A204.1 (cell line): ENCODE data around the gene SYT2.
"Not testable (repeated sequence)": the region's sequence is repeated elsewhere in the genome, so short reads cannot be mapped to it uniquely, and the experiment has no call there.

ENCODE experiments used
- FAIRE-seq: peaks from 2 replicates; lab custom pipeline; 2012; peaks lifted over from hg19 to GRCh38; lab: Jason Lieb, UNC

Gene SYT2

GRCh38 chr1:202642619-202643291 is 67.5 kb downstream of the SYT2 start:
- FAIRE-seq, result no peak

GRCh38 chr1:202642212-202642611 is 68.0 kb downstream of the SYT2 start:
- FAIRE-seq, result no peak

- no peak for FAIRE-seq
These were observed 70.8 kb downstream of the SYT2 start for GRCh38 chr1:202639500-202639899.

- FAIRE-seq, result not testable (repeated sequence)
These were observed 71.5 kb downstream of the SYT2 start for GRCh38 chr1:202638701-202639305.

GRCh38 chr1:202638019-202638700 is 72.1 kb downstream of the SYT2 start:
- no peak for FAIRE-seq

GRCh38 chr1:202637321-202638018 is 72.8 kb downstream of the SYT2 start:
- not testable (repeated sequence) for FAIRE-seq

- FAIRE-seq, result not testable (repeated sequence)
These were observed 74.1 kb downstream of the SYT2 start for GRCh38 chr1:202636171-202636570.

- FAIRE-seq, result no peak
These were observed 78.0 kb downstream of the SYT2 start for GRCh38 chr1:202632241-202632640.

- no peak for FAIRE-seq
These were observed 79.0 kb downstream of the SYT2 start for GRCh38 chr1:202631076-202631923.

- FAIRE-seq, result no peak
These were observed 79.7 kb downstream of the SYT2 start for GRCh38 chr1:202630541-202630940.

- not testable (repeated sequence) for FAIRE-seq
These were observed 80.2 kb downstream of the SYT2 start for GRCh38 chr1:202630096-202630495.

GRCh38 chr1:202629257-202629811 is 80.9 kb downstream of the SYT2 start:
- FAIRE-seq, result not testable (repeated sequence)

GRCh38 chr1:202628646-202629215 is 81.5 kb downstream of the SYT2 start:
- FAIRE-seq, result no peak

GRCh38 chr1:202627841-202628565 is 82.3 kb downstream of the SYT2 start:
- FAIRE-seq, result no peak

GRCh38 chr1:202627036-202627435 is 83.2 kb downstream of the SYT2 start:
- FAIRE-seq, result not testable (repeated sequence)

- no peak for FAIRE-seq
These were observed 84.6 kb downstream of the SYT2 start for GRCh38 chr1:202625416-202626360.

- FAIRE-seq, result no peak
These were observed 85.5 kb downstream of the SYT2 start for GRCh38 chr1:202624781-202625108.

- FAIRE-seq, result no peak
These were observed 86.0 kb downstream of the SYT2 start for GRCh38 chr1:202624088-202624780.

GRCh38 chr1:202623476-202623875 is 86.8 kb downstream of the SYT2 start:
- not testable (repeated sequence) for FAIRE-seq
